Right lobe of liver (tissue), 4 donors: ENCODE results near the gene ACVR2B.

ENCODE experiments used
- POLR2A ChIP-seq: fragments of 450-650 bp; IDR thresholded peaks from one replicate; pipeline ENCODE4 v1.6.1; 2017; ENCODE audit warnings: antibody characterized with exemption, mild to moderate bottlenecking
- TF ChIP-seq, protein P1 (sequence below), 4 donors: fragments of 200-600 bp in 3 of 4; fragments of 450-650 bp in 1 of 4; IDR thresholded peaks; one replicate each; pipeline versions ENCODE4 v1.5.1 to v1.8.0; 2016 to 2022; ENCODE audit warnings: antibody characterized with exemption in 4 of 4, mild to moderate bottlenecking in 2 of 4
- donor health status: DM: no; HTN: no; CAD: no.
- donor health status: DM: no; HTN: no; CAD: no.
- donor health status: DM: no; HTN: yes; CAD: no.

GRCh38 chr3:38536671-38537070 is 83.0 kb downstream of the ACVR2B start:
- TF ChIP-seq, protein P1, sequence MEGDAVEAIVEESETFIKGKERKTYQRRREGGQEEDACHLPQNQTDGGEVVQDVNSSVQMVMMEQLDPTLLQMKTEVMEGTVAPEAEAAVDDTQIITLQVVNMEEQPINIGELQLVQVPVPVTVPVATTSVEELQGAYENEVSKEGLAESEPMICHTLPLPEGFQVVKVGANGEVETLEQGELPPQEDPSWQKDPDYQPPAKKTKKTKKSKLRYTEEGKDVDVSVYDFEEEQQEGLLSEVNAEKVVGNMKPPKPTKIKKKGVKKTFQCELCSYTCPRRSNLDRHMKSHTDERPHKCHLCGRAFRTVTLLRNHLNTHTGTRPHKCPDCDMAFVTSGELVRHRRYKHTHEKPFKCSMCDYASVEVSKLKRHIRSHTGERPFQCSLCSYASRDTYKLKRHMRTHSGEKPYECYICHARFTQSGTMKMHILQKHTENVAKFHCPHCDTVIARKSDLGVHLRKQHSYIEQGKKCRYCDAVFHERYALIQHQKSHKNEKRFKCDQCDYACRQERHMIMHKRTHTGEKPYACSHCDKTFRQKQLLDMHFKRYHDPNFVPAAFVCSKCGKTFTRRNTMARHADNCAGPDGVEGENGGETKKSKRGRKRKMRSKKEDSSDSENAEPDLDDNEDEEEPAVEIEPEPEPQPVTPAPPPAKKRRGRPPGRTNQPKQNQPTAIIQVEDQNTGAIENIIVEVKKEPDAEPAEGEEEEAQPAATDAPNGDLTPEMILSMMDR (IDR thresholded peaks at IDR 0.05): no peak
- no peak for TF ChIP-seq POLR2A
